ENCODE results near the gene TP53INP2. TPM values are rescaled to one million over a fixed set of nuclear protein-coding genes. Genes with fewer than 3 reads are reported as not detected.
"Not testable (repeated sequence)": the region's sequence is repeated elsewhere in the genome, so short reads cannot be mapped to it uniquely, and the experiment has no call there.

Gene TP53INP2, protein sequence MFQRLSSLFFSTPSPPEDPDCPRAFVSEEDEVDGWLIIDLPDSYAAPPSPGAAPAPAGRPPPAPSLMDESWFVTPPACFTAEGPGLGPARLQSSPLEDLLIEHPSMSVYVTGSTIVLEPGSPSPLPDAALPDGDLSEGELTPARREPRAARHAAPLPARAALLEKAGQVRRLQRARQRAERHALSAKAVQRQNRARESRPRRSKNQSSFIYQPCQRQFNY
- 31.9 TPM for total RNA-seq

GRCh38 chr20:34704177-34705007 lies at the start of gene TP53INP2:
TSS of gene TP53INP2 (plus strand) at chr20:34704344. CDS start at chr20:34708740, 4,396 bp downstream.
- DNase-seq (ENCODE audit: low spot score) = peak; percentile 92

DNA sequence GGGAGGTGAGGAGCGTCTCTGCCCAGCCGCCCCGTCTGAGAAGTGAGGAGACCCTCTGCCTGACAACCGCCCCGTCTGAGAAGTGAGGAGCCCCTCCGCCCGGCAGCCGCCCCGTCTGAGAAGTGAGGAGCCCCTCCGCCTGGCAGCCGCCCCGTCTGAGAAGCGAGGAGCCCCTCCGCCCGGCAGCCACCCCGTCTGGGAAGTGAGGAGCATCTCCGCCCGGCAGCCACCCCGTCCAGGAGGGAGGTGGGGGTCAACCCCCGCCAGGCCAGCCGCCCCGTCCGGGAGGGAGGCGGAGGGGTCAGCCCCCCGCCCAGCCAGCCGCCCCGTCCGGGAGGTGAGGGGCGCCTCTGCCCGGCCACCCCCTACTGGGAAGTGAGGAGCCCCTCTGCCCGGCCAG lies 45.5 kb upstream of the TP53INP2 start:
- not testable (repeated sequence) for DNase-seq (ENCODE audit: low spot score)

DNA sequence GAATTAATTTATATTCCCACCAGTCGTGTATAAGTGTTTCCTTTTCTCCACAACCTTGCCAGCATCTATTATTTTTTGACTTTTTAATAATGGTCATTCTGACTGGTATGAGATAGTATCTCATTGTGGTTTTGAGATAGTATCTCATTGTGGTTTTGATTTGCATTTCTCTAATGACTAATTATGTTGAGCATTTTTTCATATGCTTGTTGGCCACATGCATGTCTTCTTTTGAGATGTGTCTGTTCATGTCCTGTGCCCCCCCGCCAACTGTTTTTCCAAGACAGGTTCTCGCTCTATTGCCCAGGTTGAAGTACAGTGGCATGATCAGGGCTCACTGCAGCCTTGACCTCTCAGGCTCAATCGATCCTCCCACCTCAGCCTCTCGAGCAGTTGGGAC lies 42.3 kb upstream of the TP53INP2 start:
- DNase-seq (ENCODE audit: low spot score) = not testable (repeated sequence)

DNA sequence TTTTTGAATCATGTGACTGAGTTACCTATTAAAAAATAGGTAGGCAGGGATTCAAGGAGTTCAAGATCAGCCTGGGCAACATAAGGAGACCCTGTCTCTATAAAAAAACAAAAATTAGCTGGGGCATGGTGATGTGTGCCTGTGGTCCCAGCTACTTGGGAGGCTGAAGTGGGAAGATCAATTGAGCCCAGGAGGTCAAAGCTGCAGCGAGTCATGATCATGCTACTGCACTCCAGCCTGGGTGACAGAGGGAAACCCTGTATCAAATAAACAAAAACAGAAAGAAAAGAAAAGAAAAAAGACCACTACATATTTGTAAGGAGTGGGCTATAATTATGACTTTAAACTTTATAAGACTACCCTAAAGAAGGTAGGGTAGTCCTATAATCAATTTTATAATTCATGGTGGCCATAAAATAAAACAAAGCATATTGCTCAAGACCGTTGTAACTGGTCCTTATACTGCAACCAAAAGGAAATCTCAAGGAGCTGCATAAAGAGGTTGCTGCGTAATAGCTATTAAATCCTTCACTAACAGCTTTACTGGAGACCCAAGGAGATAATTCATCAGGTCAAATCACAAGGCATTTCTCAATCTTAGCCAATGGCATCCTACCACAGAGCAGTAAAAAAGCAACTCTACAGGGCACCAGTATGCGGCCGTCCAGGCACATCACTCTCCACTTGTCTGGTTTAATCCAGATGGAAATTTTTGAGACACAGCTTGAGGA lies 40.8 kb upstream of the TP53INP2 start:
- DNase-seq (ENCODE audit: low spot score) = no peak

GRCh38 chr20:34664751-34665150 lies 39.4 kb upstream of the TP53INP2 start:
- DNase-seq (ENCODE audit: low spot score) = not testable (repeated sequence)

DNA sequence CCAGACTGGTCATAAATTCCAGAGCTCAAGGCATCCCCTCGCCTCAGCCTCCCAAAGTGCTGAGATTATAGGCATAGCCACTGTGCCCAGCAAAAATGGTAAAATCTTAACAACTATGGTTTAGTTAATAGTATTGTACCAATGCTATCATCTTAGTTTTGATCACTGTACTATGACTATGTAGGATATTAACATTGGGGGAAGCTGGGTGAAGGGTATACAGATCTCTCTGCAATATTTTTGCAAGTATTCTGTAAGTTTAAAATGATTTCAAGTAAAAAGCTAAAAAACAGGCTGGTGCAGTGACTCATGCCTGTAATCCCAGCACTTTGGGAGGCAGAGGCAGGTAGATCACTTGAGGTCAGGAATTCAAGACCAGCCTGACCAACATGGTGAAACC lies 35.0 kb upstream of the TP53INP2 start:
- DNase-seq (ENCODE audit: low spot score) = no peak

DNA sequence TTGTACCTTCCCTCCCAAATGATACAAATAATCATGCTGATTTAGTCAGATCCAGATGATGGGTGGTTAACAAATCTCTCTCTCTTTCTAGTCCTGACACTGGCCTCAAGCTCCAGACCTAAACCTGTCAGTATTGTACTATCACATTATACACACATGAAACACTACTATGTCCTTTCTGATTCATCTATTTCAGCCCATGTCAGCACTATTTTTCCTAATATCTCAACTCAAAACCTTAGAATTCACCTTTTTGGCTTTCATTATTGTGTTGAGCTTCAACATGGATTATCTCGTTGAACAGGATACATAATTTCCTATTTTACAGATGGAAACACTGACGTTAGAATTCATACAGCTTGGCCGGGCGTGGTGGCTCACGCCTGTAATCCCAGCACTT lies 30.7 kb upstream of the TP53INP2 start:
- no peak for DNase-seq (ENCODE audit: low spot score)

DNA sequence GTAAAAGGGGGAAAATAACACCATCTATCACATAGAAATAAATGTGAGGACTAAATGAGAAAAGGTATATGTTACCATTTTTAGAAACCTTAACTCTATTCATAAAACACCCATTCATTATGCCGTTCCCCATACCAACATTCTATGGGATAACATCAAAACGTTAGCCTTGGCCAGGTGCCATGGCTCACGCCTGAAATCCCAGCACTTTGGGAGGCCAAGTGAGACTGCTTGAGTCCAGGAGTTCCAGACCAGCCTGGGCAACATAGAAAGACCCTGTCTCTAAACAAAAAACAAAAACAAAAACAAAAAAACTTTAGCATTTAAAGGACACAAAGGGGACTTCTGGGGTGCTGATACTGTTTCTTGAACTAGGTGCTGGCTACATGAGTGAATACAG lies 28.6 kb upstream of the TP53INP2 start:
- DNase-seq (ENCODE audit: low spot score) = no peak

- DNase-seq (ENCODE audit: low spot score) = no peak
These were observed 28.0 kb upstream of the TP53INP2 start for GRCh38 chr20:34675993-34676641.

- peak; percentile 96 for DNase-seq (ENCODE audit: low spot score)
These were observed 27.3 kb upstream of the TP53INP2 start, which contains the start of gene PIGU for GRCh38 chr20:34676642-34677373. TSS of gene PIGU (minus strand) at chr20:34677092. CDS start at chr20:34677085, 7 bp downstream.

DNA sequence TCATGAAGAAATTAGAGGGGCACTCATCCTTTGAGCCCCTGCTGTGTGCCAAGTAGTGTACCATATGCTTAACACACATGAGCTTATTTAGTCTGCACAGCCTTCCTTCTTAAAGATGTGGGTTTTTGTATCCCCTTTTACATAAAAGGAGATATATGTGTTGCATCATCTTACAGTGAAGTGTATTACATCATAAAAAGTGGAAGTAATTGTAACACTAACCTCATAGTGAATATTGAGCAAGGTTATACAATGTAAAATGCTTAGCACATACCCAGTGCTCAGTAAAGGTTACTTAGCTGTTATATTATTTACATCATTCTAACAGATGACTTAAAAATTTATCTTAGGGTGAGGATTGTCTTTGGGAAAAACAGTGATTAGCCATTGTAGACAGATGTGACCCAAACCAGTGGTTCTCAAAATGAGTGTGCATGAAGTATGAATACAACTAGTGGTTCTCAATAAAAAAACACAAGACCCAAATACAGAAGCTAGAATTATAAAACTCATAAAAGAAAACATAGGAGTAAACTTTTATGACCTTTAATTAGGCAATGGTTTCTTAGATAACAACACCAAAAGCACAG lies 23.5 kb upstream of the TP53INP2 start:
- no peak for DNase-seq (ENCODE audit: low spot score)

GRCh38 chr20:34683667-34684066 lies 20.5 kb upstream of the TP53INP2 start:
- no peak for DNase-seq (ENCODE audit: low spot score)

DNA sequence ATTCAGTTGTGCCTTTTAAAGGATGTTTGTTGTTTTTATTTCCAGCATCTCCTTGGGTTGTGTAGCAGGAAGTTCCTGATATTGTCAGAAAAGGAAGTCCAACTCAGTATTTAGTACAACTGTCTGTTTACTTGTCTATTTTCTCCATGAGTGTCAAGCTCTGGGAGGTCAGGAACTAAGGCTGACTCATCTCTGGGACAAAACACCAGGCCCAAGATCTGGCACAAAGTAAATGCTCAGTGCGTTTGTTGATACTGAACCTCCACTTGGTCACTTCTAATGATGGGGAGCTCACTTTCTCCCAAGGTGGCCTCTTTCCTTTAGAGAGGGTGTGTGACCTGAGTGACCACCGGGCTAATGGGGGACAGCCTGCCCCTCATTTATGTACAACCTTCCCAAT lies 14.7 kb upstream of the TP53INP2 start:
- DNase-seq (ENCODE audit: low spot score) = no peak

DNA sequence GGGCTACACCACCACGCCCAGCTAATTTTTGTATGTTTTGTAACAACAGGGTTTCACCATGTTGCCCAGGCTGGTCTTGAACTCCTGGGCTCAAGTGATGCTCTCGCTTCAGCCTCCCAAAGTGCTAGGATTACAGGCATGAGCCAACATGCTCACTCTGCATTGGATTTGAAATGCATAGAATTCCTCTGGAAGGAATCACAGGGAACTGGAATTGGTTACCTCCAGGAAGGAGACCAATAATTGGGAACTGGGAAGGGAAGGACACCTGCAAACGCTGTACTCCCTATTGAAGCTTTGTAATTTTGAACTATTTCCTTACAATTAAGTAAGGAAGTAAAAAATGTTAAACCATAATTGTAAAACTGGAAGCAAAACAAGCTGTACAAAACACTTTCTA lies 12.3 kb upstream of the TP53INP2 start:
- DNase-seq (ENCODE audit: low spot score) = no peak

GRCh38 chr20:34693414-34693813 lies 10.7 kb upstream of the TP53INP2 start:
- DNase-seq (ENCODE audit: low spot score) = no peak

- DNase-seq (ENCODE audit: low spot score) = no peak
These were observed 2.6 kb upstream of the TP53INP2 start for GRCh38 chr20:34701405-34702085.

GRCh38 chr20:34703061-34703423 lies 1.1 kb upstream of the TP53INP2 start:
- DNase-seq (ENCODE audit: low spot score) = no peak

- DNase-seq (ENCODE audit: low spot score) = peak; percentile 54
These were observed 544 bp upstream of the TP53INP2 start for GRCh38 chr20:34703424-34704176.

DNA sequence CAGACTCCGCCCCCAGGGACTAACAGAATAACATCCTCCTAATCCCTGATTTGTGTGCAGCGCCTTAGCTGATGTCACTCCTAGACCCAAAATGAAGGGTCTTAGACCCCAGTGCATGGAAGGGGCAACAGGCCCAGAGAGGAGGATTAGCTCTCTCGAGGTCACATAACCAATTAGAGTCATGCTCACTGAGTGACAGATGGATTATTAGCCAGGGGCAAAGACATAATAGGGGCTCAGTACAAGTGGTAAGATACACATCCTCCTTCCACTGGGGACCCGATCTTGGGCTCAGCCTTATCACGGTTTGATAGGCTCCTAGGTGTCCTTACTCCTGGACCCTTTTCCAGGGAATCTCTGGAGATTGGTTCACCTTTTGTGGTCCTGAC lies 858 bp downstream of the TP53INP2 start:
- DNase-seq (ENCODE audit: low spot score) = no peak
